ENCODE results near the gene VSIG2.

VSIG2 gene

GRCh38 chr11:124757320-124757719 lies 5.3 kb upstream of the VSIG2 start:
- FAIRE-seq (no peak), DNase-seq (ENCODE audit: insufficient read length, low spot score) (no peak)
- TF ChIP-seq CTCF (IDR thresholded peaks at IDR 0.05; ENCODE audit: insufficient read depth, missing control alignments): no peak

- no peak for TF ChIP-seq CTCF (IDR thresholded peaks at IDR 0.05; ENCODE audit: insufficient read depth, missing control alignments)
- DNase-seq (ENCODE audit: insufficient read length, low spot score) (no peak), FAIRE-seq (no peak)
Observed at GRCh38 chr11:124756753-124757227, 4.7 kb upstream of the VSIG2 start.

GRCh38 chr11:124756033-124756752 lies 4.1 kb upstream of the VSIG2 start:
- DNase-seq (ENCODE audit: insufficient read length, low spot score) (no peak), FAIRE-seq (no peak)
- no peak for TF ChIP-seq CTCF (IDR thresholded peaks at IDR 0.05; ENCODE audit: insufficient read depth, missing control alignments)

- DNase-seq (ENCODE audit: insufficient read length, low spot score) (no peak), FAIRE-seq (no peak)
- TF ChIP-seq CTCF (IDR thresholded peaks at IDR 0.05; ENCODE audit: insufficient read depth, missing control alignments): no peak
Observed at GRCh38 chr11:124754710-124755109, 2.7 kb upstream of the VSIG2 start.

- DNase-seq (ENCODE audit: insufficient read length, low spot score): no peak
- FAIRE-seq: no peak
- no peak for TF ChIP-seq CTCF (IDR thresholded peaks at IDR 0.05; ENCODE audit: insufficient read depth, missing control alignments)
Observed at GRCh38 chr11:124754309-124754708, 2.3 kb upstream of the VSIG2 start.

- no peak for DNase-seq (ENCODE audit: insufficient read length, low spot score)
- no peak for TF ChIP-seq CTCF (IDR thresholded peaks at IDR 0.05; ENCODE audit: insufficient read depth, missing control alignments)
- no peak for FAIRE-seq
Observed at GRCh38 chr11:124753624-124754023, 1.6 kb upstream of the VSIG2 start.

GRCh38 chr11:124753205-124753604 lies 1.1 kb upstream of the VSIG2 start:
- no peak for FAIRE-seq
- no peak for TF ChIP-seq CTCF (IDR thresholded peaks at IDR 0.05; ENCODE audit: insufficient read depth, missing control alignments)

More at GRCh38 chr11:124753205-124753604, 1.1 kb upstream of the VSIG2 start:
- no peak for DNase-seq (ENCODE audit: insufficient read length, low spot score)

Data from D721Med (cell line).